ENCODE data around the gene CLIP1.

CLIP1 gene

GRCh38 chr12:122228092-122228491 is 194.4 kb downstream of the CLIP1 start:
- no peaks in the 10 kb centered on the region for H4K20me1 ChIP-seq (ENCODE audit: insufficient read depth, low read length)
- no peak overlapping the region for H3K4me2 ChIP-seq (ENCODE audit: low read length)
- no peak overlapping the region for H3K4me3 ChIP-seq (ENCODE audit: low read length)
- no peaks in the 10 kb centered on the region for H3K27me3 ChIP-seq (ENCODE audit: low read depth, low read length)
- H3K4me1 ChIP-seq (ENCODE audit: low read length): peaks cover 13% of the 10 kb centered on the region
- TF ChIP-seq EZH2phosphoT487 (IDR thresholded peaks at IDR 0.05; ENCODE audit: low read depth) (no peak), CTCF (IDR thresholded peaks at IDR 0.05; ENCODE audit: low read depth, low read length) (no peak)
- H3K36me3 ChIP-seq (replicated peaks; ENCODE audit: low read depth, low read length): peaks cover 15% of the 10 kb centered on the region
- no peak overlapping the region for H2AFZ ChIP-seq (ENCODE audit: low read depth, low read length)
- H3K79me2 ChIP-seq (ENCODE audit: low read length): peaks cover 27% of the 10 kb centered on the region
- no peak overlapping the region for H3K9ac ChIP-seq (ENCODE audit: low read length)
- H3K9me3 ChIP-seq (ENCODE audit: insufficient read depth, low read length): no peaks in the 10 kb centered on the region
- no peak overlapping the region for H3K27ac ChIP-seq (ENCODE audit: low read length)

GRCh38 chr12:122227341-122227740 is 195.1 kb downstream of the CLIP1 start:
- Histone ChIP-seq H3K4me1 (ENCODE audit: low read length) (peaks cover 13% of the 10 kb centered on the region), H3K4me2 (ENCODE audit: low read length) (no peak overlapping the region)
- no peak for TF ChIP-seq EZH2phosphoT487 (IDR thresholded peaks at IDR 0.05; ENCODE audit: low read depth)
- TF ChIP-seq CTCF (IDR thresholded peaks at IDR 0.05; ENCODE audit: low read depth, low read length): no peak

GRCh38 chr12:122226366-122227125 is 195.9 kb downstream of the CLIP1 start:
- Histone ChIP-seq H3K27me3 (ENCODE audit: low read depth, low read length) (no peaks in the 10 kb centered on the region), H2AFZ (ENCODE audit: low read depth, low read length) (no peak overlapping the region), H3K4me1 (ENCODE audit: low read length) (peaks cover 13% of the 10 kb centered on the region), H3K4me3 (ENCODE audit: low read length) (peak overlapping the region; percentile 79), H3K9ac (ENCODE audit: low read length) (peak overlapping the region; percentile 41; the same call in 1 of the 2 replicates), H3K36me3 (replicated peaks; ENCODE audit: low read depth, low read length) (peaks cover 19% of the 10 kb centered on the region), H3K79me2 (ENCODE audit: low read length) (peaks cover 38% of the 10 kb centered on the region), H3K4me2 (ENCODE audit: low read length) (peak overlapping the region; percentile 87), H3K27ac (ENCODE audit: low read length) (no peak overlapping the region), H3K9me3 (ENCODE audit: insufficient read depth, low read length) (no peaks in the 10 kb centered on the region), H4K20me1 (ENCODE audit: insufficient read depth, low read length) (no peaks in the 10 kb centered on the region)
- no peak for TF ChIP-seq CTCF (IDR thresholded peaks at IDR 0.05; ENCODE audit: low read depth, low read length)
- TF ChIP-seq EZH2phosphoT487 (IDR thresholded peaks at IDR 0.05; ENCODE audit: low read depth): no peak

More at GRCh38 chr12:122227341-122227740, 195.1 kb downstream of the CLIP1 start:
- H3K27ac ChIP-seq (ENCODE audit: low read length): no peak overlapping the region
- no peaks in the 10 kb centered on the region for H3K9me3 ChIP-seq (ENCODE audit: insufficient read depth, low read length)
- peaks cover 17% of the 10 kb centered on the region for H3K36me3 ChIP-seq (replicated peaks; ENCODE audit: low read depth, low read length)
- no peak overlapping the region for H2AFZ ChIP-seq (ENCODE audit: low read depth, low read length)
- H3K79me2 ChIP-seq (ENCODE audit: low read length): peaks cover 34% of the 10 kb centered on the region
- H3K4me3 ChIP-seq (ENCODE audit: low read length): no peak overlapping the region
- H3K9ac ChIP-seq (ENCODE audit: low read length): no peak overlapping the region
- H3K27me3 ChIP-seq (ENCODE audit: low read depth, low read length): no peaks in the 10 kb centered on the region
- no peaks in the 10 kb centered on the region for H4K20me1 ChIP-seq (ENCODE audit: insufficient read depth, low read length)

DNA sequence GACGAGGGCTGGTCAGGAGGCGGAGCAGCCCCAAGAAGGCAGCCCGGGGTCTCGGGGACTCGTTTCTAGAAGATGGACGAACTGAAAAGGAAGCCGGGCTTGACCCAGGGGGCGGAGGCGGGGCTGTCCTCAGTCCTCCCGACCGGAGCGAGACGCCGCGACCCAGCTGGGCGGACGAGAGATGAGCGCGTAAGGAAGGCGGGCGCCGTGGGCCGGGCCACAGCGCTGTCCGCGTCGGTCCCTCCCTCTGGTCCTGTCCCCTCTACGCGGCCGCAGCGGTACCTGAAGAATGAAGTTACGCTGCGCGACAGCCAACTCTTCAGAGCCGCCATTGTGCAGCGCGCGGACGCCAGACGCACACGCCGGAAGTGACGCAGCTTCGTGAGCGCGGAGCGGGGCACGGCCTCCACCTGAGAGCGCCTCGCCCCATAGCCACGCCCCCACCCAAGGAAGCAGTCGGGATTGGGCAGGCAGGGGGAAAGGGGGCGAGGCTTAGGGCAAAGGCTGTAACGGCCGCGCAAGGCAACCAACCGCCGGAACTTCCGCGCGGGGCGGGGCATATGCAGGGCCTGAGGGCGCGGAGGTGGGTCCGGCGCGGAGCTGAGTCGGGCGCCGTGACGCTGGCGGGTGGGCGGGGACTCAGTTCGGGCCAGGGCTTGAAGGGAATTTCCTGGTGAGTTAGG is 196.6 kb downstream of the CLIP1 start, which contains the start of gene DIABLO:
Gene DIABLO, minus strand, starts transcription at position 370 of the 683 bp plus-strand sequence. Its CDS starts 38 bp downstream, at position 332.
- H3K9ac ChIP-seq (ENCODE audit: low read length): peak within 1 kb of the TSS; percentile 74
- no peak within 1 kb of the TSS; the same call in 1 of the 2 replicates for H2AFZ ChIP-seq (ENCODE audit: low read depth, low read length)
- no peaks in the 10 kb centered on the region for H3K27me3 ChIP-seq (ENCODE audit: low read depth, low read length)
- H3K79me2 ChIP-seq (ENCODE audit: low read length): peaks cover 43% of the 10 kb centered on the region
- peaks cover 13% of the 10 kb centered on the region for H3K4me1 ChIP-seq (ENCODE audit: low read length)
- H3K4me3 ChIP-seq (ENCODE audit: low read length): peak within 1 kb of the TSS; percentile 89
- peaks cover 23% of the 10 kb centered on the region for H3K36me3 ChIP-seq (replicated peaks; ENCODE audit: low read depth, low read length)
- TF ChIP-seq EZH2phosphoT487 (IDR thresholded peaks at IDR 0.05; ENCODE audit: low read depth) (no peak), CTCF (IDR thresholded peaks at IDR 0.05; ENCODE audit: low read depth, low read length) (no peak)
- peak within 1 kb of the TSS; percentile 87 for H3K4me2 ChIP-seq (ENCODE audit: low read length)
- H3K27ac ChIP-seq (ENCODE audit: low read length): peak within 1 kb of the TSS; percentile 62
- no peaks in the 10 kb centered on the region for H3K9me3 ChIP-seq (ENCODE audit: insufficient read depth, low read length)
- peaks cover 4% of the 10 kb centered on the region for H4K20me1 ChIP-seq (ENCODE audit: insufficient read depth, low read length)
